Smooth muscle cell of the coronary artery (primary cell): ENCODE data around the gene CUL7. TPM values are rescaled to one million over a fixed set of nuclear protein-coding genes. Genes with fewer than 3 reads are reported as not detected.

Experiments used
- total RNA-seq: library from RNA; depleted of rRNA; stranded (reverse); fragments of >200 nt; gene quantifications from 2 replicates; pipeline ENCODE4 v1.2.3, GENCODE V29; 2014; ENCODE audit warnings: low replicate concordance

The CUL7 gene
- total RNA-seq: 28.3 and 44.7 TPM in 2 replicates

GRCh38 chr6:43053545-43054205 lies at the start of gene CUL7:
Gene CUL7 (minus strand): TSS chr6:43053851. CDS start chr6:43052788, 1,063 bp downstream.

DNA sequence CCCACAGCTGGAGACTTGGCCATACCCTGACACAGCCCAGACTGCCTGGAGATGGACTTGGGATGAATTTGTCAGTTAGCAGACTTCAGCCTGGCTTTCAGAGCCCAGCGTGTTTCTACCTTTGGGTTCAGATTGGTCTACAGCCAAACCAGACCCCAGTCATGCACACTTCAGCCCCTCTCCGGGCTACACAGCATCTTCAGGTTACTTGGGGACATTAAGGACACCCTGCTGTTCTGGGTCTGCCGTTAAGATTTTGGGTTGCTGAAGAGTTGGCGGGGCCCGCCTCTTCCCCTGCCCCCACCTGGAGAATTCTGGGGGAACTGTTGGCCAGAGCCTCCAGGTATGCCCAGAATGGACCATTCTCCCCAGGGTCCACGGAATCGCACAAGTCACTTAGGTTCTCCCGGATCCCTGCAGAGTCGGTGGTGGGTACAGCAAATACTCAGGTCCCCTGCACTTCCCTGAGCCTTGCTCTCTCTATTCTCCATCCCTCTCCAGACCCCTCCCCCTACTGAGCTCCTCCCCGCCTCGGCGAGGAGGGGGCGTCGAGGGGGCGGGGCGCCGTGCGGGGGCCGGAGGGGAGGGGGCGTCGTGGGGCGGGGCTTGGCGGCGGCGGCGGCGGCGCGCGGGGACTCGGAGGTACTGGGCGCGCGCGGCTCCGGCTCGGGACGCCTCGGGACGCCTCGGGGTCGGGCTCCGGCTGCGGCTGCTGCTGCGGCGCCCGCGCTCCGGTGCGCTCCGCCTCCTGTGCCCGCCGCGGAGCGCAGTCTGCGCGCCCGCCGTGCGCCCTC lies 22.2 kb upstream of the CUL7 start, which contains the start of gene PTK7:
Gene PTK7 (plus strand): TSS at position 645 of the 794 bp plus-strand sequence. CDS start 175 bp downstream, outside the sequence.

GRCh38 chr6:43059168-43060033 lies 5.8 kb upstream of the CUL7 start, which contains the start of the genes KLC4 and MRPL2:
Gene KLC4 (plus strand): TSS chr6:43059631. CDS start chr6:43061336, 1,705 bp downstream.
Gene MRPL2 (minus strand): TSS chr6:43059434. CDS start chr6:43059381, 53 bp downstream.

GRCh38 chr6:43021270-43022047 lies 32.2 kb downstream of the CUL7 start, which contains the start of gene RRP36:
Gene RRP36 (plus strand): TSS chr6:43021623. CDS start chr6:43021655, 32 bp downstream.

GRCh38 chr6:43013843-43014433 lies 39.7 kb downstream of the CUL7 start, which contains the start of the genes KLHDC3 and MEA1:
Gene KLHDC3 (plus strand): TSS chr6:43014249. CDS start chr6:43017193, 2,944 bp downstream.
Gene MEA1 (minus strand): TSS chr6:43013946. CDS start chr6:43013813, 133 bp downstream.

Other genes with a start within 250 kb of the CUL7 start
- gene RPL7L1, start 174.2 kb downstream of the CUL7 start, total RNA-seq: 43.6 and 81.3 TPM in 2 replicates
- gene PTCRA, start 137.8 kb downstream of the CUL7 start, total RNA-seq: 0.53 TPM in 1 of 2 replicates, not detected in the other
- gene CNPY3, start 124.4 kb downstream of the CUL7 start, total RNA-seq: 26.1 and 29.8 TPM in 2 replicates
- gene GNMT, start 93.1 kb downstream of the CUL7 start, total RNA-seq: 0.15 TPM in 1 of 2 replicates, not detected in the other
- gene PEX6, start 74.7 kb downstream of the CUL7 start, total RNA-seq: 27.5 and 28.6 TPM in 2 replicates
- gene PPP2R5D, start 69.3 kb downstream of the CUL7 start, total RNA-seq: 29.6 and 36.7 TPM in 2 replicates
- 56.5 and 67.0 TPM in 2 replicates for gene MEA1, start 39.9 kb downstream of the CUL7 start, total RNA-seq
- gene KLHDC3, start 39.6 kb downstream of the CUL7 start, total RNA-seq: 77.9 and 99.2 TPM in 2 replicates
- gene RRP36, start 32.2 kb downstream of the CUL7 start, total RNA-seq: 28.5 and 67.1 TPM in 2 replicates
- 17.6 and 19.8 TPM in 2 replicates for gene MRPL2, start 5.6 kb upstream of the CUL7 start, total RNA-seq
- 15.2 and 23.5 TPM in 2 replicates for gene KLC4, start 5.8 kb upstream of the CUL7 start, total RNA-seq
- gene PTK7, start 22.5 kb upstream of the CUL7 start, total RNA-seq: 78.5 and 225 TPM in 2 replicates
- 11.6 and 20.1 TPM in 2 replicates for gene SRF, start 117.4 kb upstream of the CUL7 start, total RNA-seq
- 17.5 and 26.4 TPM in 2 replicates for gene CUL9, start 128.3 kb upstream of the CUL7 start, total RNA-seq
- gene DNPH1, start 175.6 kb upstream of the CUL7 start, total RNA-seq: 54.5 and 66.4 TPM in 2 replicates
- gene TTBK1, start 189.6 kb upstream of the CUL7 start, total RNA-seq: under 0.01 TPM in 1 of 2 replicates, not detected in the other
- gene SLC22A7, start 244.4 kb upstream of the CUL7 start, total RNA-seq: not detected in 2 replicates